HG03045 (cell line): ENCODE results near the gene SULF2.

Source experiments
- ATAC-seq: cut with Tn5 transposase; IDR thresholded peaks from one replicate; pipeline ENCODE4 v1.9.1; 2021; ENCODE audit warnings: mild to moderate bottlenecking, moderate library complexity; ENCODE audit not compliant: unreplicated experiment

Gene SULF2

GRCh38 chr20:47765271-47765670, 20.0 kb downstream of the SULF2 start:
- ATAC-seq, result no peak

- ATAC-seq, result no peak
Observed at GRCh38 chr20:47764154-47764733, 21.0 kb downstream of the SULF2 start.

GRCh38 chr20:47762699-47763268, 22.5 kb downstream of the SULF2 start:
- ATAC-seq, result no peak

- no peak for ATAC-seq
Observed at GRCh38 chr20:47761482-47762047, 23.7 kb downstream of the SULF2 start.

- ATAC-seq, result no peak
Observed at GRCh38 chr20:47760686-47761481, 24.4 kb downstream of the SULF2 start.

- ATAC-seq, result no peak
Observed at GRCh38 chr20:47758517-47759450, 26.5 kb downstream of the SULF2 start.

GRCh38 chr20:47757145-47758035, 27.9 kb downstream of the SULF2 start:
- no peak for ATAC-seq

- ATAC-seq, result no peak
Observed at GRCh38 chr20:47754946-47755652, 30.2 kb downstream of the SULF2 start.

GRCh38 chr20:47754388-47754715, 30.9 kb downstream of the SULF2 start:
- no peak for ATAC-seq

- no peak for ATAC-seq
Observed at GRCh38 chr20:47753576-47754387, 31.5 kb downstream of the SULF2 start.

GRCh38 chr20:47751449-47751848, 33.8 kb downstream of the SULF2 start:
- ATAC-seq, result no peak

- ATAC-seq, result no peak
Observed at GRCh38 chr20:47749339-47749738, 35.9 kb downstream of the SULF2 start.

GRCh38 chr20:47748823-47749222, 36.5 kb downstream of the SULF2 start:
- no peak for ATAC-seq

GRCh38 chr20:47748069-47748468, 37.2 kb downstream of the SULF2 start:
- ATAC-seq, result no peak

- ATAC-seq, result no peak
Observed at GRCh38 chr20:47747669-47748031, 37.6 kb downstream of the SULF2 start.

GRCh38 chr20:47744803-47745202, 40.5 kb downstream of the SULF2 start:
- no peak for ATAC-seq

- no peak for ATAC-seq
Observed at GRCh38 chr20:47743671-47744070, 41.6 kb downstream of the SULF2 start.
